Liver (tissue), 3 donors: ENCODE measurements around the gene RTEL1.

Experiments used
- CTCF ChIP-seq: fragments of 150-350 bp; IDR thresholded peaks from 2 replicates; pipeline ENCODE4 v1.5.1; 2017; ENCODE audit warnings: improper control_type of control experiment, low read depth, low read length; ENCODE audit not compliant: missing input control
- MAX ChIP-seq: IDR thresholded peaks from 2 replicates; pipeline ENCODE4 v1.6.1; 2016; ENCODE audit warnings: antibody characterized with exemption
- RAD21 ChIP-seq, 2 donors: IDR thresholded peaks; 2 replicates each; pipeline ENCODE4 v1.6.1; 2016; ENCODE audit warnings: antibody characterized with exemption in 2 of 2, mild to moderate bottlenecking in 2 of 2
- ZBTB33 ChIP-seq: IDR thresholded peaks from 2 replicates; pipeline ENCODE4 v1.6.1; 2016; ENCODE audit warnings: antibody characterized with exemption
- donor health status: healthy.
- donor health status: healthy.

- TF ChIP-seq RAD21 (IDR thresholded peaks at IDR 0.05) (no peak), MAX (no peak), ZBTB33 (no peak), CTCF (no peak)
Observed at GRCh38 chr20:63665708-63666107, 7.6 kb downstream of the RTEL1 start.
